HG02840 (cell line): ENCODE data around the gene ZNF831.

Experiments used
- ATAC-seq: cut with Tn5 transposase; IDR thresholded peaks from one replicate; pipeline ENCODE4 v1.9.1; 2021; ENCODE audit warnings: mild to moderate bottlenecking, moderate library complexity, moderate number of reproducible peaks; ENCODE audit not compliant: unreplicated experiment, low FRiP score

ZNF831 gene

GRCh38 chr20:59291740-59292383, 128.2 kb downstream of the ZNF831 start:
- ATAC-seq = no peak

- ATAC-seq = no peak
These were observed 131.9 kb downstream of the ZNF831 start for GRCh38 chr20:59295531-59295930.

GRCh38 chr20:59297686-59298085, 134.1 kb downstream of the ZNF831 start:
- ATAC-seq = no peak

GRCh38 chr20:59299945-59300332, 136.3 kb downstream of the ZNF831 start:
- no peak for ATAC-seq

- ATAC-seq = no peak
These were observed 136.9 kb downstream of the ZNF831 start, which contains the start of gene EDN3 for GRCh38 chr20:59300333-59301081. TSS of gene EDN3 (plus strand) at chr20:59300611. CDS start at chr20:59300813, 202 bp downstream.

GRCh38 chr20:59301343-59302007, 137.9 kb downstream of the ZNF831 start:
- ATAC-seq = no peak

- no peak for ATAC-seq
These were observed 142.5 kb downstream of the ZNF831 start for GRCh38 chr20:59305908-59306655.

- ATAC-seq = no peak
These were observed 143.6 kb downstream of the ZNF831 start for GRCh38 chr20:59307270-59307669.
